GM12878 (cell line): ENCODE results near the gene PADI2. TPM values are rescaled to one million over a fixed set of nuclear protein-coding genes. Genes with fewer than 3 reads are reported as not detected.
A peak's percentile ranks its signal among the peaks of the same experiment; 100 is the strongest.

Experiments
- ATAC-seq: fragments of 200-7000 bp; cut with Tn5 transposase; 3 replicates; pipeline ENCODE4 v1.9.1; 2020; ENCODE audit warnings: mild to moderate bottlenecking, moderate library complexity
- BruUV-seq: library from RNA; stranded (reverse); fragments of 400-500 nt; replicated peaks from 2 replicates; lab custom pipeline; 2021; lab: Mats Ljungman, UMichigan
- CTCF ChIA-PET: fragments of 300-600 bp; sonication (Branson Sonifier 250); formaldehyde crosslinking; extraction: SDS; loops from one replicate; lab custom pipeline; 2021; ENCODE audit warnings: inconsistent platforms; lab: Yijun Ruan, JAX
- POLR2A ChIA-PET: fragments of 350-600 bp; formaldehyde crosslinking; extraction: SDS; loops from one replicate; lab custom pipeline; 2021; ENCODE audit warnings: inconsistent platforms; lab: Charles Lee
- RAD21 ChIA-PET: fragments of 300-600 bp; sonication (Branson Sonifier 250); formaldehyde crosslinking; loops from one replicate; lab custom pipeline; 2023; ENCODE audit warnings: antibody characterized with exemption; ENCODE audit not compliant: unreplicated experiment; lab: Charles Lee
- SMC1A ChIA-PET: fragments of 300-600 bp; sonication (Branson Sonifier 250); formaldehyde crosslinking; loops from one replicate; lab custom pipeline; 2023; ENCODE audit not compliant: unreplicated experiment, uncharacterized antibody; lab: Charles Lee
- DNase-seq: peaks from one replicate; pipeline ENCODE4 v3.0.0-alpha.2; 2011; ENCODE audit warnings: low read depth, low spot score
- FAIRE-seq: peaks from 3 replicates; lab custom pipeline; 2011; peaks lifted over from hg19 to GRCh38; lab: Jason Lieb, UNC
- H2AFZ ChIP-seq: 2 replicates; pipeline ENCODE4 v1.6.0; 2011; ENCODE audit warnings: low read depth, low read length, control low read depth; ENCODE audit not compliant: control insufficient read depth
- H3K27ac ChIP-seq: 2 replicates; pipeline ENCODE4 v1.5.1; 2011; ENCODE audit warnings: control low read depth; ENCODE audit not compliant: control insufficient read depth, insufficient read depth
- H3K27me3 ChIP-seq, 2 experiments: replicated peaks in 1 of 2; 2 replicates each; pipeline versions ENCODE4 v1.6.0 to v1.6.1; 2011; ENCODE audit warnings: low read length in 1 of 2; ENCODE audit not compliant: control insufficient read depth in 2 of 2, insufficient read depth in 2 of 2
- H3K36me3 ChIP-seq, 2 experiments: 2 replicates each; pipeline ENCODE4 v1.5.1; 2011; ENCODE audit warnings: low read length in 1 of 2; ENCODE audit not compliant: control insufficient read depth in 2 of 2, insufficient read depth in 2 of 2
- H3K4me1 ChIP-seq: 2 replicates; pipeline ENCODE4 v1.6.1; 2011; ENCODE audit warnings: mild to moderate bottlenecking, low read length, moderate library complexity, mixed read lengths; ENCODE audit not compliant: control insufficient read depth, insufficient read depth
- H3K4me2 ChIP-seq: 2 replicates; pipeline ENCODE4 v1.6.0; 2011; ENCODE audit warnings: control low read depth; ENCODE audit not compliant: control insufficient read depth, insufficient read depth
- H3K4me3 ChIP-seq: fragments of 200-600 bp; sonication (generic); 2 replicates; pipeline ENCODE4 v1.5.1; 2016
- H3K79me2 ChIP-seq: 2 replicates; pipeline ENCODE4 v1.6.0; 2011; ENCODE audit warnings: low read length; ENCODE audit not compliant: control insufficient read depth, insufficient read depth
- H3K9ac ChIP-seq: 2 replicates; pipeline ENCODE4 v1.8.0; 2011; ENCODE audit warnings: low read length, control low read depth, mixed read lengths; ENCODE audit not compliant: control insufficient read depth, insufficient read depth
- H3K9me3 ChIP-seq: replicated peaks from 3 replicates; pipeline ENCODE4 v1.5.1; 2011; ENCODE audit warnings: mild to moderate bottlenecking, low read length; ENCODE audit not compliant: control insufficient read depth, insufficient read depth
- H4K20me1 ChIP-seq: 2 replicates; pipeline ENCODE4 v1.6.0; 2011; ENCODE audit not compliant: control insufficient read depth, insufficient read depth
- ASH2L ChIP-seq: fragments of 300-600, 200-600 bp; sonication (generic); IDR thresholded peaks from 2 replicates; pipeline ENCODE4 v1.6.1; 2017; ENCODE audit warnings: low read depth, mild to moderate bottlenecking, borderline replicate concordance
- WGBS: methylation state at CpG from one replicate; pipeline ENCODE4 v1.1.6; 2016; ENCODE audit warnings: low lambda C conversion rate; ENCODE audit not compliant: insufficient replicate concordance, insufficient coverage; ENCODE audit errors: missing lambda C conversion rate; 5-methylcytosine and 5-hydroxymethylcytosine counted together
- in situ Hi-C: fragments of 300-500 bp; cut with MboI; formaldehyde crosslinking; loops from 9 replicates; pipeline ENCODE4 v1.14.3; 2018; ENCODE audit warnings: mixed read lengths
- intact Hi-C: fragments of 100-400 bp; cut with micrococcal nuclease; formaldehyde crosslinking; loops from one replicate; pipeline ENCODE4 v1.14.2; 2022; ENCODE audit not compliant: unreplicated experiment
- polyA plus RNA-seq, 11 experiments: library from polyadenylated mRNA; depleted of rRNA in 4 of 11; unstranded in 6 of 11; stranded (reverse) in 5 of 11; fragments of >200 nt; fragmentation: Nextera tagmentation in 4 of 11; fragmentation: Illumina TruSeq in 1 of 11; extraction: Ambion mirVana in 4 of 11; extraction: Trizol in 1 of 11; gene quantifications; 1 replicate in 1 of 11; 2 replicates in 10 of 11; pipeline versions ENCODE4 v1.2.1 to v1.2.3, GENCODE V29; 2011 to 2016; ENCODE audit warnings: inconsistent platforms in 2 of 11, missing spikeins in 2 of 11, low read depth in 1 of 11
- total RNA-seq, 4 experiments: library from RNA; depleted of rRNA in 3 of 4; stranded (reverse); fragments of >200 nt in 3 of 4; fragmentation: Illumina TruSeq in 1 of 4; extraction: Trizol in 1 of 4; gene quantifications; 2 replicates each; pipeline versions ENCODE4 v1.2.1 to v1.2.3, GENCODE V29; 2013 to 2021
- TF ChIP-seq, protein P1 (sequence below): fragments of 150-350 bp; IDR thresholded peaks from 2 replicates; pipeline ENCODE4 v1.6.1; 2014; ENCODE audit warnings: mild to moderate bottlenecking, low read depth, low read length
- TF ChIP-seq, protein P2 (sequence below): IDR thresholded peaks from 2 replicates; pipeline ENCODE4 v1.6.1; 2012; ENCODE audit warnings: improper control_type of control experiment, low read depth, low read length; ENCODE audit not compliant: insufficient replicate concordance

PADI2 gene
- total and polyA plus RNA-seq, 10 of the 15 experiments (the other 5 are each of a cell fraction or from before 2014, with no cell fraction given), result 0.05 to 3.0 (median 0.10) TPM; not detected in 1

GRCh38 chr1:17168091-17168876, 49.0 kb upstream of the PADI2 start:
- no peak overlapping the region for H3K4me2 ChIP-seq
- ChIA-PET RAD21 (interaction anchor here (0.8 kb wide), 1 partner anchor 27 kb away, joined by 4 read pairs; no protein-coding TSS in a partner anchor), SMC1A (no interaction called here), POLR2A (no interaction called here), CTCF (interaction anchor here (1.2 kb wide), 1 partner anchor 15 kb away, joined by 3 read pairs; no protein-coding TSS in a partner anchor)
- no peak overlapping the region for H2AFZ ChIP-seq
- no peaks in the 10 kb centered on the region for H4K20me1 ChIP-seq
- no peaks in the 10 kb centered on the region for H3K79me2 ChIP-seq
- no TSS peak for BruUV-seq
- in situ Hi-C loops, result no loop called here
- no peak for DNase-seq
- H3K4me1 ChIP-seq, result no peaks in the 10 kb centered on the region
- 27% methylated on average over 13 of the region's 13 CpGs for WGBS
- H3K36me3 ChIP-seq, result no peaks in the 10 kb centered on the region
- H3K27me3 ChIP-seq, result no peaks in the 10 kb centered on the region
- no peak overlapping the region for H3K4me3 ChIP-seq
- FAIRE-seq, result no peak
- peak; percentile 78 for ATAC-seq
- H3K9me3 ChIP-seq, result no peaks in the 10 kb centered on the region; the same call in 2 of the 3 replicates
- intact Hi-C loops, result no loop called here
- H3K27ac ChIP-seq, result no peak overlapping the region
- H3K9ac ChIP-seq, result no peak overlapping the region
- TF ChIP-seq ASH2L, result no peak
- TF ChIP-seq, protein P1, sequence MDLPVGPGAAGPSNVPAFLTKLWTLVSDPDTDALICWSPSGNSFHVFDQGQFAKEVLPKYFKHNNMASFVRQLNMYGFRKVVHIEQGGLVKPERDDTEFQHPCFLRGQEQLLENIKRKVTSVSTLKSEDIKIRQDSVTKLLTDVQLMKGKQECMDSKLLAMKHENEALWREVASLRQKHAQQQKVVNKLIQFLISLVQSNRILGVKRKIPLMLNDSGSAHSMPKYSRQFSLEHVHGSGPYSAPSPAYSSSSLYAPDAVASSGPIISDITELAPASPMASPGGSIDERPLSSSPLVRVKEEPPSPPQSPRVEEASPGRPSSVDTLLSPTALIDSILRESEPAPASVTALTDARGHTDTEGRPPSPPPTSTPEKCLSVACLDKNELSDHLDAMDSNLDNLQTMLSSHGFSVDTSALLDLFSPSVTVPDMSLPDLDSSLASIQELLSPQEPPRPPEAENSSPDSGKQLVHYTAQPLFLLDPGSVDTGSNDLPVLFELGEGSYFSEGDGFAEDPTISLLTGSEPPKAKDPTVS, result no peak
- TF ChIP-seq, protein P2, sequence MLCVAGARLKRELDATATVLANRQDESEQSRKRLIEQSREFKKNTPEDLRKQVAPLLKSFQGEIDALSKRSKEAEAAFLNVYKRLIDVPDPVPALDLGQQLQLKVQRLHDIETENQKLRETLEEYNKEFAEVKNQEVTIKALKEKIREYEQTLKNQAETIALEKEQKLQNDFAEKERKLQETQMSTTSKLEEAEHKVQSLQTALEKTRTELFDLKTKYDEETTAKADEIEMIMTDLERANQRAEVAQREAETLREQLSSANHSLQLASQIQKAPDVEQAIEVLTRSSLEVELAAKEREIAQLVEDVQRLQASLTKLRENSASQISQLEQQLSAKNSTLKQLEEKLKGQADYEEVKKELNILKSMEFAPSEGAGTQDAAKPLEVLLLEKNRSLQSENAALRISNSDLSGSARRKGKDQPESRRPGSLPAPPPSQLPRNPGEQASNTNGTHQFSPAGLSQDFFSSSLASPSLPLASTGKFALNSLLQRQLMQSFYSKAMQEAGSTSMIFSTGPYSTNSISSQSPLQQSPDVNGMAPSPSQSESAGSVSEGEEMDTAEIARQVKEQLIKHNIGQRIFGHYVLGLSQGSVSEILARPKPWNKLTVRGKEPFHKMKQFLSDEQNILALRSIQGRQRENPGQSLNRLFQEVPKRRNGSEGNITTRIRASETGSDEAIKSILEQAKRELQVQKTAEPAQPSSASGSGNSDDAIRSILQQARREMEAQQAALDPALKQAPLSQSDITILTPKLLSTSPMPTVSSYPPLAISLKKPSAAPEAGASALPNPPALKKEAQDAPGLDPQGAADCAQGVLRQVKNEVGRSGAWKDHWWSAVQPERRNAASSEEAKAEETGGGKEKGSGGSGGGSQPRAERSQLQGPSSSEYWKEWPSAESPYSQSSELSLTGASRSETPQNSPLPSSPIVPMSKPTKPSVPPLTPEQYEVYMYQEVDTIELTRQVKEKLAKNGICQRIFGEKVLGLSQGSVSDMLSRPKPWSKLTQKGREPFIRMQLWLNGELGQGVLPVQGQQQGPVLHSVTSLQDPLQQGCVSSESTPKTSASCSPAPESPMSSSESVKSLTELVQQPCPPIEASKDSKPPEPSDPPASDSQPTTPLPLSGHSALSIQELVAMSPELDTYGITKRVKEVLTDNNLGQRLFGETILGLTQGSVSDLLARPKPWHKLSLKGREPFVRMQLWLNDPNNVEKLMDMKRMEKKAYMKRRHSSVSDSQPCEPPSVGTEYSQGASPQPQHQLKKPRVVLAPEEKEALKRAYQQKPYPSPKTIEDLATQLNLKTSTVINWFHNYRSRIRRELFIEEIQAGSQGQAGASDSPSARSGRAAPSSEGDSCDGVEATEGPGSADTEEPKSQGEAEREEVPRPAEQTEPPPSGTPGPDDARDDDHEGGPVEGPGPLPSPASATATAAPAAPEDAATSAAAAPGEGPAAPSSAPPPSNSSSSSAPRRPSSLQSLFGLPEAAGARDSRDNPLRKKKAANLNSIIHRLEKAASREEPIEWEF, result no peak
